HepG2 (cell line): ENCODE results near the gene AGRN. TPM values are rescaled to one million over a fixed set of nuclear protein-coding genes. Genes with fewer than 3 reads are reported as not detected.
A peak's percentile ranks its signal among the peaks of the same experiment; 100 is the strongest.
"Not testable (repeated sequence)": the region's sequence is repeated elsewhere in the genome, so short reads cannot be mapped to it uniquely, and the experiment has no call there.

ENCODE experiments used
- ATAC-seq: fragments of 200-7000 bp; cut with Tn5 transposase; 3 replicates; pipeline ENCODE4 v1.9.1; 2020; ENCODE audit warnings: mild to moderate bottlenecking, moderate library complexity
- BruUV-seq: library from RNA; stranded (reverse); fragments of 400-500 nt; replicated peaks from 2 replicates; lab custom pipeline; 2021; lab: Mats Ljungman, UMichigan
- CTCF ChIA-PET: fragments of 300-600 bp; formaldehyde crosslinking; extraction: SDS; loops from one replicate; lab custom pipeline; 2021; ENCODE audit warnings: low total read pairs, inconsistent platforms, low intra/inter-chr PET ratio; lab: Yijun Ruan, JAX
- POLR2A ChIA-PET: fragments of 350-600 bp; sonication (Branson Sonifier 250); formaldehyde crosslinking; loops from one replicate; lab custom pipeline; 2020; ENCODE audit warnings: antibody characterized with exemption, inconsistent platforms; lab: Yijun Ruan, JAX
- DNase-seq: peaks from one replicate; pipeline ENCODE4 v3.0.0-alpha.2; 2015; ENCODE audit warnings: low spot score
- FAIRE-seq: peaks from 3 replicates; lab custom pipeline; 2011; peaks lifted over from hg19 to GRCh38; lab: Jason Lieb, UNC
- H2AFZ ChIP-seq: one replicate; pipeline ENCODE4 v1.6.1; 2011; ENCODE audit warnings: low read length, inconsistent platforms
- H3K27ac ChIP-seq: fragments of 300-600 bp; 3 replicates; pipeline ENCODE4 v1.8.0; 2011; ENCODE audit warnings: mixed run types, mild to moderate bottlenecking, mixed read lengths, low read length, inconsistent platforms; ENCODE audit not compliant: insufficient read depth; ENCODE audit errors: extremely low read length
- H3K27me3 ChIP-seq, 2 experiments: fragments of 200-600 bp in 1 of 2; 2 replicates in 1 of 2; 3 replicates in 1 of 2; pipeline versions ENCODE4 v1.6.0 to v1.8.0; 2011; ENCODE audit warnings: low read length in 2 of 2, mild to moderate bottlenecking in 2 of 2, moderate library complexity in 2 of 2, inconsistent platforms in 1 of 2; ENCODE audit not compliant: insufficient read depth in 2 of 2, control insufficient read depth in 1 of 2
- H3K36me3 ChIP-seq, 2 experiments: fragments of 200-600 bp in 1 of 2; replicated peaks in 1 of 2; 2 replicates in 1 of 2; 3 replicates in 1 of 2; pipeline versions ENCODE4 v1.5.1 to v1.8.0; 2011; ENCODE audit warnings: low read length in 2 of 2, inconsistent platforms in 1 of 2; ENCODE audit not compliant: insufficient read depth in 2 of 2, control insufficient read depth in 1 of 2
- H3K4me1 ChIP-seq: 2 replicates; pipeline ENCODE4 v1.5.1; 2012; ENCODE audit warnings: low read length, inconsistent platforms; ENCODE audit not compliant: insufficient read depth
- H3K4me2 ChIP-seq: 2 replicates; pipeline ENCODE4 v1.6.0; 2011; ENCODE audit warnings: low read depth, low read length, inconsistent platforms
- H3K4me3 ChIP-seq, 3 experiments: fragments of 200-600 bp in 1 of 3; sonication (generic), shearing (Covaris generic) in 1 of 3; replicated peaks in 1 of 3; 2 replicates each; pipeline ENCODE4 v1.5.1; 2011 to 2016; ENCODE audit warnings: low read length in 3 of 3, inconsistent platforms in 2 of 3, low read depth in 2 of 3, mild to moderate bottlenecking in 2 of 3, control low read depth in 1 of 3, mixed read lengths in 1 of 3; ENCODE audit not compliant: insufficient read depth in 1 of 3
- H3K79me2 ChIP-seq: one replicate; pipeline ENCODE4 v1.6.1; 2011; ENCODE audit warnings: low read length, inconsistent platforms; ENCODE audit not compliant: insufficient read depth
- H3K9ac ChIP-seq: 2 replicates; pipeline ENCODE4 v1.6.0; 2011; ENCODE audit warnings: mild to moderate bottlenecking, low read depth, low read length, inconsistent platforms; ENCODE audit not compliant: insufficient read depth
- H3K9me3 ChIP-seq: 2 replicates; pipeline ENCODE4 v1.5.1; 2012; ENCODE audit warnings: mild to moderate bottlenecking, low read length
- H4K20me1 ChIP-seq: 2 replicates; pipeline ENCODE4 v1.6.0; 2011; ENCODE audit warnings: inconsistent platforms, mild to moderate bottlenecking, low read length, moderate library complexity; ENCODE audit not compliant: insufficient read depth
- AGO2 ChIP-seq: fragments of 200-400 bp; formaldehyde crosslinking; optimal IDR thresholded peaks from 2 replicates; pipeline ENCODE3; 2017; ENCODE audit warnings: mild to moderate bottlenecking, low read depth, low read length, moderate library complexity
- MNT ChIP-seq: fragments of 450-650 bp; IDR thresholded peaks from 2 replicates; pipeline ENCODE4 v1.6.1; 2016
- WGBS: methylation state at CpG from one replicate; pipeline ENCODE4 v1.1.6; 2017; ENCODE audit warnings: low lambda C conversion rate; 5-methylcytosine and 5-hydroxymethylcytosine counted together
- in situ Hi-C: cut with HindIII; loops from 2 replicates; pipeline ENCODE4 v1.10.0; 2017; ENCODE audit warnings: low pct_unique_long_range_greater_than_20kb; ENCODE audit not compliant: extremely low pct_ligation_motif_present
- intact Hi-C: fragments of 100-400 bp; cut with micrococcal nuclease; formaldehyde crosslinking; loops from one replicate; pipeline ENCODE4 v1.10.0; 2022; ENCODE audit not compliant: unreplicated experiment
- polyA plus RNA-seq, 8 experiments: library from polyadenylated mRNA; depleted of rRNA in 3 of 8; stranded (reverse) in 7 of 8; unstranded in 1 of 8; fragments of >200 nt; fragmentation: Illumina TruSeq in 4 of 8; extraction: Trizol in 4 of 8; gene quantifications; 2 replicates each; pipeline versions ENCODE4 v1.2.1 to v1.2.3, GENCODE V29; 2011 to 2016; ENCODE audit warnings: low read depth in 4 of 8, missing spikeins in 1 of 8, mixed read lengths in 1 of 8; ENCODE audit not compliant: insufficient read depth in 1 of 8
- total RNA-seq, 5 experiments: library from RNA; depleted of rRNA; stranded (reverse); fragments of >200 nt; fragmentation: Illumina TruSeq; extraction: Trizol; gene quantifications; 2 replicates each; pipeline ENCODE4 v1.2.3, GENCODE V29; 2016; ENCODE audit warnings: low read depth in 1 of 5
- TF ChIP-seq, protein P1 (sequence below): sonication (generic); formaldehyde crosslinking; IDR thresholded peaks from 2 replicates; pipeline ENCODE4 v1.9.0; 2021; ENCODE audit warnings: mild to moderate bottlenecking, missing genetic modification reagents

The AGRN gene
- total and polyA plus RNA-seq, 2 of the 13 experiments (the other 11 are each of a cell fraction or from before 2014, with no cell fraction given), result 29.8 to 65.2 TPM

GRCh38 chr1:1030867-1031658 lies 11.1 kb downstream of the AGRN start:
- 93% methylated on average over 3 of the region's 7 CpGs for WGBS
- H3K27me3 ChIP-seq, H3K4me2 ChIP-seq, CTCF ChIA-PET, H3K27ac ChIP-seq, in situ Hi-C loops, H2AFZ ChIP-seq, intact Hi-C loops, H3K79me2 ChIP-seq, BruUV-seq, H3K9ac ChIP-seq, H4K20me1 ChIP-seq, ATAC-seq, H3K9me3 ChIP-seq, H3K4me3 ChIP-seq, FAIRE-seq, DNase-seq, POLR2A ChIA-PET: not testable (repeated sequence)
- peak; percentile 25 for TF ChIP-seq AGO2
- TF ChIP-seq MNT, result 0 out of 2 replicates have a peak, but pooled peaks have one; percentile 26
- TF ChIP-seq, protein P1, sequence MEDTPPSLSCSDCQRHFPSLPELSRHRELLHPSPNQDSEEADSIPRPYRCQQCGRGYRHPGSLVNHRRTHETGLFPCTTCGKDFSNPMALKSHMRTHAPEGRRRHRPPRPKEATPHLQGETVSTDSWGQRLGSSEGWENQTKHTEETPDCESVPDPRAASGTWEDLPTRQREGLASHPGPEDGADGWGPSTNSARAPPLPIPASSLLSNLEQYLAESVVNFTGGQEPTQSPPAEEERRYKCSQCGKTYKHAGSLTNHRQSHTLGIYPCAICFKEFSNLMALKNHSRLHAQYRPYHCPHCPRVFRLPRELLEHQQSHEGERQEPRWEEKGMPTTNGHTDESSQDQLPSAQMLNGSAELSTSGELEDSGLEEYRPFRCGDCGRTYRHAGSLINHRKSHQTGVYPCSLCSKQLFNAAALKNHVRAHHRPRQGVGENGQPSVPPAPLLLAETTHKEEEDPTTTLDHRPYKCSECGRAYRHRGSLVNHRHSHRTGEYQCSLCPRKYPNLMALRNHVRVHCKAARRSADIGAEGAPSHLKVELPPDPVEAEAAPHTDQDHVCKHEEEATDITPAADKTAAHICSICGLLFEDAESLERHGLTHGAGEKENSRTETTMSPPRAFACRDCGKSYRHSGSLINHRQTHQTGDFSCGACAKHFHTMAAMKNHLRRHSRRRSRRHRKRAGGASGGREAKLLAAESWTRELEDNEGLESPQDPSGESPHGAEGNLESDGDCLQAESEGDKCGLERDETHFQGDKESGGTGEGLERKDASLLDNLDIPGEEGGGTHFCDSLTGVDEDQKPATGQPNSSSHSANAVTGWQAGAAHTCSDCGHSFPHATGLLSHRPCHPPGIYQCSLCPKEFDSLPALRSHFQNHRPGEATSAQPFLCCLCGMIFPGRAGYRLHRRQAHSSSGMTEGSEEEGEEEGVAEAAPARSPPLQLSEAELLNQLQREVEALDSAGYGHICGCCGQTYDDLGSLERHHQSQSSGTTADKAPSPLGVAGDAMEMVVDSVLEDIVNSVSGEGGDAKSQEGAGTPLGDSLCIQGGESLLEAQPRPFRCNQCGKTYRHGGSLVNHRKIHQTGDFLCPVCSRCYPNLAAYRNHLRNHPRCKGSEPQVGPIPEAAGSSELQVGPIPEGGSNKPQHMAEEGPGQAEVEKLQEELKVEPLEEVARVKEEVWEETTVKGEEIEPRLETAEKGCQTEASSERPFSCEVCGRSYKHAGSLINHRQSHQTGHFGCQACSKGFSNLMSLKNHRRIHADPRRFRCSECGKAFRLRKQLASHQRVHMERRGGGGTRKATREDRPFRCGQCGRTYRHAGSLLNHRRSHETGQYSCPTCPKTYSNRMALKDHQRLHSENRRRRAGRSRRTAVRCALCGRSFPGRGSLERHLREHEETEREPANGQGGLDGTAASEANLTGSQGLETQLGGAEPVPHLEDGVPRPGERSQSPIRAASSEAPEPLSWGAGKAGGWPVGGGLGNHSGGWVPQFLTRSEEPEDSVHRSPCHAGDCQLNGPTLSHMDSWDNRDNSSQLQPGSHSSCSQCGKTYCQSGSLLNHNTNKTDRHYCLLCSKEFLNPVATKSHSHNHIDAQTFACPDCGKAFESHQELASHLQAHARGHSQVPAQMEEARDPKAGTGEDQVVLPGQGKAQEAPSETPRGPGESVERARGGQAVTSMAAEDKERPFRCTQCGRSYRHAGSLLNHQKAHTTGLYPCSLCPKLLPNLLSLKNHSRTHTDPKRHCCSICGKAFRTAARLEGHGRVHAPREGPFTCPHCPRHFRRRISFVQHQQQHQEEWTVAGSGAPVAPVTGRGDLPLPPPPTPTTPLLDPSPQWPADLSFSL (CRISPR knock-in tag), result peak; percentile 79
- H3K4me1 ChIP-seq, result peaks cover 23% of the 10 kb centered on the region
- peaks cover 6 to 14% of the 10 kb centered on the region in 2 experiments; a peak in 3 of 5 replicates for H3K36me3 ChIP-seq
